PC-9 (cell line): ENCODE results near the gene DHRSX.

Source experiments
- EZH2 ChIP-seq: fragments of 200-600 bp; sonication (generic); IDR thresholded peaks from 2 replicates; pipeline ENCODE4 v1.8.0; 2017; ENCODE audit warnings: antibody characterized with exemption, low read depth
- TF ChIP-seq, protein P1 (sequence below): fragments of 200-600 bp; sonication (generic); conservative IDR thresholded peaks from 2 replicates; pipeline ENCODE4 v1.6.1; 2017; ENCODE audit warnings: mixed run types, antibody characterized with exemption, mild to moderate bottlenecking, moderate library complexity

DNA sequence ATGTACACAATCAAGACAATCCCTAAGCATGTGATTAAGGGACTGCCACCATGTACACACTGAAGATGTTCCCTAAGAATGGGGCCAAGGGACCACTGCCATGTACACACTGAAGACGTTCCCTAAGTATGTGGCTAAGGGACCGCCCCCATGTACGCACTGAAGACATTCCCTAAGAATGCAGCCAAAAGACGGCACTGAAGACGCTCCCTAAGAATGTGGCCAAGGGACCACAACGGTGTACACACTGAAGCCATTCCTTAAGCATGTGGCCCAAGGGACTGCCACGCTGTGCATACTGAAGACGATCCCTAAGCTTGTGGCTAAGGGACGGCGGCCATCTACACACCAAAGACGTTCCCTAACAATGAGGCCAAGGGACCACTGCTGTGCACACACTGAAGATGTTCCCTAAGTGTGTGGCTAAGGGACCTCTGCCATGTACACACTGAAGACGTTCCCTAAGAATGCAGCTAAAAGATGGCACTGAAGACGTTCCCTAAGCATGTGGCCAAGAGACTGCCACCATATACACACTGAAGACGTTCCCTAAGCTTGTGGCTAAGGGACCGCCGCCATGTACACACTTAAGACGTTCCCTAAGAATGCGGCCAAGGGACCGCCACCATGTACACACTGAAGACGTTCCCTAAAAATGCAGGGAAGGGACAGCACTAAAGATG, 26.4 kb downstream of the DHRSX start:
- TF ChIP-seq EZH2: no peak
- TF ChIP-seq, protein P1, sequence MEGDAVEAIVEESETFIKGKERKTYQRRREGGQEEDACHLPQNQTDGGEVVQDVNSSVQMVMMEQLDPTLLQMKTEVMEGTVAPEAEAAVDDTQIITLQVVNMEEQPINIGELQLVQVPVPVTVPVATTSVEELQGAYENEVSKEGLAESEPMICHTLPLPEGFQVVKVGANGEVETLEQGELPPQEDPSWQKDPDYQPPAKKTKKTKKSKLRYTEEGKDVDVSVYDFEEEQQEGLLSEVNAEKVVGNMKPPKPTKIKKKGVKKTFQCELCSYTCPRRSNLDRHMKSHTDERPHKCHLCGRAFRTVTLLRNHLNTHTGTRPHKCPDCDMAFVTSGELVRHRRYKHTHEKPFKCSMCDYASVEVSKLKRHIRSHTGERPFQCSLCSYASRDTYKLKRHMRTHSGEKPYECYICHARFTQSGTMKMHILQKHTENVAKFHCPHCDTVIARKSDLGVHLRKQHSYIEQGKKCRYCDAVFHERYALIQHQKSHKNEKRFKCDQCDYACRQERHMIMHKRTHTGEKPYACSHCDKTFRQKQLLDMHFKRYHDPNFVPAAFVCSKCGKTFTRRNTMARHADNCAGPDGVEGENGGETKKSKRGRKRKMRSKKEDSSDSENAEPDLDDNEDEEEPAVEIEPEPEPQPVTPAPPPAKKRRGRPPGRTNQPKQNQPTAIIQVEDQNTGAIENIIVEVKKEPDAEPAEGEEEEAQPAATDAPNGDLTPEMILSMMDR: no peak
